Measurements from ENCODE around the gene ACBD4.

- TF ChIP-seq CTCF (IDR thresholded peaks at IDR 0.05) (no peak), POLR2A (IDR thresholded peaks at IDR 0.05) (no peak)
These were observed 10.0 kb upstream of the ACBD4 start for GRCh38 chr17:45125509-45125908.
